Peyer's patch (tissue), 4 donors: ENCODE results near the gene CNOT9. TPM values are rescaled to one million over a fixed set of nuclear protein-coding genes. Genes with fewer than 3 reads are reported as not detected.

Source experiments
- DNase-seq, 3 donors: peaks; one replicate each; pipeline ENCODE4 v3.0.0-alpha.2; 2017 to 2019
- H3K27ac ChIP-seq, 4 donors: fragments of 200-600 bp; sonication (generic); one replicate each; pipeline ENCODE4 v1.5.1; 2016 to 2019
- H3K27me3 ChIP-seq, 2 donors: fragments of 200-600 bp; sonication (generic); one replicate each; pipeline ENCODE4 v1.5.1; 2019
- H3K36me3 ChIP-seq, 3 donors: fragments of 200-600 bp; sonication (generic); one replicate each; pipeline ENCODE4 v1.5.1; 2016 to 2019
- H3K4me1 ChIP-seq, 4 donors: fragments of 200-600 bp; sonication (generic); one replicate each; pipeline ENCODE4 v1.5.1; 2016 to 2019
- H3K4me3 ChIP-seq, 4 donors: fragments of 200-600 bp; sonication (generic); 1 replicate in 3 of 4; 2 replicates in 1 of 4; pipeline ENCODE4 v1.5.1; 2016 to 2019; ENCODE audit warnings: mild to moderate bottlenecking in 1 of 4
- H3K9me3 ChIP-seq, 4 donors: fragments of 200-600 bp; sonication (generic); one replicate each; pipeline ENCODE4 v1.5.1; 2016 to 2019; ENCODE audit warnings: mild to moderate bottlenecking in 1 of 4
- CTCF ChIP-seq, 6 experiments: fragments of 450-650 bp in 4 of 6; fragments of 200-600 bp in 2 of 6; sonication (generic) in 1 of 6; IDR thresholded peaks; one replicate each; pipeline ENCODE4 v1.5.1; 2017 to 2019; ENCODE audit warnings: antibody characterized with exemption in 6 of 6, mild to moderate bottlenecking in 3 of 6, moderate library complexity in 1 of 6
- POLR2A ChIP-seq, 2 donors: fragments of 450-650 bp; IDR thresholded peaks; one replicate each; pipeline ENCODE4 v1.5.1; 2017; ENCODE audit warnings: antibody characterized with exemption in 2 of 2, mild to moderate bottlenecking in 2 of 2, moderate library complexity in 2 of 2
- small RNA-seq, 2 donors: library from RNA; depleted of rRNA; stranded (forward); fragments of <200 nt; gene quantifications; one replicate each; pipeline ENCODE3, GENCODE V24; 2016
- total RNA-seq, 4 donors: library from RNA; depleted of rRNA; stranded (reverse); fragments of >200 nt; gene quantifications; one replicate each; pipeline ENCODE4 v1.1.0, GENCODE V29; 2016

Gene CNOT9
- total RNA-seq, 4 donors from 2014 or later, result 27.2 to 54.2 (median 51.5) TPM

GRCh38 chr2:218642121-218642656, 73.5 kb downstream of the CNOT9 start:
- Histone ChIP-seq H3K27ac (no peak overlapping the region), H3K4me3 (no peak overlapping the region), H3K36me3 (peaks cover 0 to 89% (median 0%) of the 10 kb centered on the region in 3 donors), H3K4me1 (no peaks in the 10 kb centered on the region), H3K9me3 (no peaks in the 10 kb centered on the region), H3K27me3 (no peaks in the 10 kb centered on the region)
- DNase-seq, result no peak
- TF ChIP-seq CTCF (IDR thresholded peaks at IDR 0.05) (no peak), POLR2A (IDR thresholded peaks at IDR 0.05) (no peak)

GRCh38 chr2:218642786-218643185, 74.1 kb downstream of the CNOT9 start:
- no peaks in the 10 kb centered on the region for H3K4me1 ChIP-seq
- no peak for DNase-seq
- no peaks in the 10 kb centered on the region for H3K27me3 ChIP-seq
- H3K9me3 ChIP-seq, result no peaks in the 10 kb centered on the region
- no peak overlapping the region for H3K4me3 ChIP-seq
- H3K36me3 ChIP-seq, result peaks cover 0 to 88% (median 0%) of the 10 kb centered on the region in 3 donors
- TF ChIP-seq POLR2A (IDR thresholded peaks at IDR 0.05) (no peak), CTCF (IDR thresholded peaks at IDR 0.05) (no peak)
- no peak overlapping the region for H3K27ac ChIP-seq

GRCh38 chr2:218643751-218644310, 75.2 kb downstream of the CNOT9 start:
- no peaks in the 10 kb centered on the region for H3K9me3 ChIP-seq
- no peak overlapping the region for H3K4me3 ChIP-seq
- H3K27ac ChIP-seq, result no peak overlapping the region
- H3K36me3 ChIP-seq, result peaks cover 0 to 88% (median 0%) of the 10 kb centered on the region in 3 donors
- DNase-seq, result no peak
- no peaks in the 10 kb centered on the region for H3K4me1 ChIP-seq
- H3K27me3 ChIP-seq, result no peaks in the 10 kb centered on the region
- no peak for TF ChIP-seq POLR2A (IDR thresholded peaks at IDR 0.05)
- TF ChIP-seq CTCF (IDR thresholded peaks at IDR 0.05), result no peak

- Histone ChIP-seq H3K4me3 (no peak overlapping the region), H3K9me3 (no peaks in the 10 kb centered on the region), H3K36me3 (peaks cover 0 to 88% (median 0%) of the 10 kb centered on the region in 3 donors), H3K4me1 (no peaks in the 10 kb centered on the region), H3K27me3 (no peaks in the 10 kb centered on the region), H3K27ac (no peak overlapping the region)
- DNase-seq, result no peak
- TF ChIP-seq POLR2A (IDR thresholded peaks at IDR 0.05), result no peak
- TF ChIP-seq CTCF (IDR thresholded peaks at IDR 0.05), result no peak
These were observed 76.1 kb downstream of the CNOT9 start for GRCh38 chr2:218644721-218645120.

- DNase-seq, result no peak
- H3K4me1 ChIP-seq, result no peaks in the 10 kb centered on the region
- H3K27me3 ChIP-seq, result no peaks in the 10 kb centered on the region
- no peak overlapping the region for H3K4me3 ChIP-seq
- no peak overlapping the region for H3K27ac ChIP-seq
- no peaks in the 10 kb centered on the region for H3K9me3 ChIP-seq
- peaks cover 0 to 86% (median 0%) of the 10 kb centered on the region in 3 donors for H3K36me3 ChIP-seq
- TF ChIP-seq POLR2A (IDR thresholded peaks at IDR 0.05), result no peak
- TF ChIP-seq CTCF (IDR thresholded peaks at IDR 0.05), result no peak
These were observed 76.5 kb downstream of the CNOT9 start for GRCh38 chr2:218645126-218645525.

Small RNA genes lying within 50 kb of the gene (small RNA-seq; reads per million reads assigned to genes)
- gene RNU6-136P, result 0 reads per million in 2 donors

Other genes with a start within 250 kb of the CNOT9 start
- not detected for gene CATIP, start 212.0 kb upstream of the CNOT9 start, total RNA-seq
- 10 to 100 TPM in 2 of 4 donors, 1 to 10 TPM in 2; 2.8 to 21.5 (median 8.6) TPM for gene SLC11A1, start 186.6 kb upstream of the CNOT9 start, total RNA-seq
- gene CTDSP1, start 169.0 kb upstream of the CNOT9 start, total RNA-seq, result 100 to 1,000 TPM; 105 to 207 (median 184) TPM
- gene VIL1, start 149.7 kb upstream of the CNOT9 start, total RNA-seq, result 1,000 to 10,000 TPM in 1 of 4 donors, 100 to 1,000 TPM in 3; 189 to 1,274 (median 741) TPM
- gene USP37, start 488 bp upstream of the CNOT9 start, total RNA-seq, result 10 to 100 TPM; 12.6 to 44.6 (median 21.8) TPM
- gene PLCD4, start 39.1 kb downstream of the CNOT9 start, total RNA-seq, result 1 to 10 TPM in 3 of 4 donors, not detected in 1; 1.5 to 9.9 (median 3.6) TPM
- gene ZNF142, start 90.8 kb downstream of the CNOT9 start, total RNA-seq, result 10 to 100 TPM; 18.2 to 42.7 (median 26.6) TPM
- 100 to 1,000 TPM in 1 of 4 donors, 10 to 100 TPM in 3; 22.2 to 155 (median 39.9) TPM for gene BCS1L, start 90.8 kb downstream of the CNOT9 start, total RNA-seq
- 10 to 100 TPM in 3 of 4 donors, 1 to 10 TPM in 1; 9.5 to 23.7 (median 18.6) TPM for gene RNF25, start 103.2 kb downstream of the CNOT9 start, total RNA-seq
- gene STK36, start 103.2 kb downstream of the CNOT9 start, total RNA-seq, result 10 to 100 TPM; 25.6 to 82.7 (median 63.6) TPM
- 10 to 100 TPM; 14.9 to 48.4 (median 45.1) TPM for gene TTLL4, start 142.0 kb downstream of the CNOT9 start, total RNA-seq
- 100 to 1,000 TPM in 3 of 4 donors, 10 to 100 TPM in 1; 68.5 to 277 (median 168) TPM for gene CYP27A1, start 213.3 kb downstream of the CNOT9 start, total RNA-seq